ENCODE measurements around the gene DPH5.

DNA sequence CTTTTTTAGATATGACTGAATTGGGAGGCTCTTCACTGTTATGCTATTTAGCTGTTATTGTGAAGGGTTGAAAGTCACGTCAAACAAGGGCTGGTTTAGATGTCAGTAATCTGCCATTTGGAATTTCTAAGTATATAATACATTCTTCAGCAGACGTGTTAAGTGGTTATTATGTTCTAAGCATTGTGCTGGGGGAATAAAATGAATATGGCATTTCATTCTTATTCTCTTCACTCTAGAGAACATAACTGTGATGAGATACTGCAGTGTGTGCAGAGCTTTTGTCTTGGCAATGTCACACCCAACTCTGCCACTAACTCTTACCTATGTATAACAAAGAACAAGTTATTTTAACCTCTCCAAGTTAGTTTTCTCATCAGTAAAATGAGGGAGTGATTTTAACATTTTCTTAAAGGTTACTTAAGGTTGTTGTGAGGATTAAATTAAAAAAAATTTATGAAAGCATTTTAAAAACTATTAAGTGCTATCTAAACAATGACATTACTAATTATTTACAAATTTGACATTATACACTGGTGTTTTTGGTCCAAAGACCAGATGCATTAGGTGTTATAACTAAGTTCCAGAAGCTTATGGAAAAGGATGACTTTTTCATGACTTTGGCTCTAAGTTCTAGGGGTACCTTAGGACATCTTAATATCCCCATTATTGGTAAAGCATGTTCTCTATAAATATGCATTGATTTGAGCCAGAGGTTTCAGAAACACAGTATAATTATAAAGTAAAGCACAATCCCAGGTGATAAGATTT lies 71.4 kb downstream of the DPH5 start:
- TF ChIP-seq, protein P1, sequence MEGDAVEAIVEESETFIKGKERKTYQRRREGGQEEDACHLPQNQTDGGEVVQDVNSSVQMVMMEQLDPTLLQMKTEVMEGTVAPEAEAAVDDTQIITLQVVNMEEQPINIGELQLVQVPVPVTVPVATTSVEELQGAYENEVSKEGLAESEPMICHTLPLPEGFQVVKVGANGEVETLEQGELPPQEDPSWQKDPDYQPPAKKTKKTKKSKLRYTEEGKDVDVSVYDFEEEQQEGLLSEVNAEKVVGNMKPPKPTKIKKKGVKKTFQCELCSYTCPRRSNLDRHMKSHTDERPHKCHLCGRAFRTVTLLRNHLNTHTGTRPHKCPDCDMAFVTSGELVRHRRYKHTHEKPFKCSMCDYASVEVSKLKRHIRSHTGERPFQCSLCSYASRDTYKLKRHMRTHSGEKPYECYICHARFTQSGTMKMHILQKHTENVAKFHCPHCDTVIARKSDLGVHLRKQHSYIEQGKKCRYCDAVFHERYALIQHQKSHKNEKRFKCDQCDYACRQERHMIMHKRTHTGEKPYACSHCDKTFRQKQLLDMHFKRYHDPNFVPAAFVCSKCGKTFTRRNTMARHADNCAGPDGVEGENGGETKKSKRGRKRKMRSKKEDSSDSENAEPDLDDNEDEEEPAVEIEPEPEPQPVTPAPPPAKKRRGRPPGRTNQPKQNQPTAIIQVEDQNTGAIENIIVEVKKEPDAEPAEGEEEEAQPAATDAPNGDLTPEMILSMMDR (IDR thresholded peaks at IDR 0.05): no peak
- no peak for TF ChIP-seq POLR2A (IDR thresholded peaks at IDR 0.05)
